Heart left ventricle (tissue), 16 donors: ENCODE measurements around the gene DNAAF3. TPM values are rescaled to one million over a fixed set of nuclear protein-coding genes. Genes with fewer than 3 reads are reported as not detected.
A peak's percentile ranks its signal among the peaks of the same experiment; 100 is the strongest.

Source experiments
- ATAC-seq, 4 donors: fragments of 200-7000 bp; cut with Tn5 transposase; one replicate each; pipeline ENCODE4 v1.9.1; 2020 to 2022; ENCODE audit warnings: moderate library complexity in 4 of 4, mild to moderate bottlenecking in 3 of 4, moderate number of reproducible peaks in 1 of 4
- DNase-seq, 5 donors: peaks; one replicate each; pipeline ENCODE4 v3.0.0-alpha.2; 2020
- H3K27ac ChIP-seq, 12 donors: fragments of 200-600 bp; sonication (generic) in 4 of 12; one replicate each; pipeline versions ENCODE4 v1.5.0 to v1.8.0; 2016 to 2022; ENCODE audit warnings: mild to moderate bottlenecking in 2 of 12
- H3K27me3 ChIP-seq, 9 donors: fragments of 200-600 bp; sonication (generic) in 2 of 9; one replicate each; pipeline versions ENCODE4 v1.5.1 to v1.8.0; 2016 to 2022; ENCODE audit warnings: mild to moderate bottlenecking in 3 of 9
- H3K36me3 ChIP-seq, 9 donors: fragments of 200-600 bp; sonication (generic) in 2 of 9; one replicate each; pipeline versions ENCODE4 v1.5.0 to v1.8.0; 2018 to 2022; ENCODE audit warnings: mild to moderate bottlenecking in 2 of 9
- H3K4me1 ChIP-seq, 12 donors: fragments of 200-600 bp; sonication (generic) in 4 of 12; one replicate each; pipeline versions ENCODE4 v1.5.0 to v1.8.0; 2016 to 2022; ENCODE audit warnings: mild to moderate bottlenecking in 3 of 12
- H3K4me3 ChIP-seq, 12 donors: fragments of 200-600 bp; sonication (generic) in 4 of 12; one replicate each; pipeline versions ENCODE4 v1.5.0 to v1.8.0; 2017 to 2022; ENCODE audit warnings: mild to moderate bottlenecking in 9 of 12, moderate library complexity in 4 of 12
- H3K9me3 ChIP-seq, 12 donors: fragments of 200-600 bp; sonication (generic) in 4 of 12; one replicate each; pipeline versions ENCODE4 v1.5.0 to v1.8.0; 2016 to 2022; ENCODE audit warnings: mild to moderate bottlenecking in 1 of 12
- POLR2A ChIP-seq, 2 donors: fragments of 450-650 bp; IDR thresholded peaks; one replicate each; pipeline ENCODE4 v1.6.1; 2017; ENCODE audit warnings: antibody characterized with exemption in 2 of 2, mild to moderate bottlenecking in 2 of 2, moderate library complexity in 2 of 2
- WGBS, 4 donors: extraction: QIAGEN DNeasy Blood & Tissue Kit in 2 of 4; methylation state at CpG; one replicate each; pipeline versions ENCODE4 v1.1.5 to v1.1.7; 2013 to 2018; 5-methylcytosine and 5-hydroxymethylcytosine counted together
- intact Hi-C, 10 donors: fragments of 100-400 bp; cut with DNase I; formaldehyde crosslinking; loops; one replicate each; pipeline versions ENCODE4 v1.11.1 to v1.14.2; 2022
- polyA plus RNA-seq, 2 donors: library from polyadenylated mRNA; stranded (reverse); fragments of 200-250 nt; gene quantifications; one replicate each; pipeline ENCODE4 v1.2.3, GENCODE V29; 2013
- total RNA-seq, 9 donors: library from RNA; depleted of rRNA in 2 of 9; stranded (reverse); fragments of >200 nt in 2 of 9; fragmentation: NEBNext Ultra II Directional in 3 of 9; extraction: Animal tissue kit (Norgen Biotek cat#: 25700) in 3 of 9; gene quantifications; one replicate each; pipeline versions ENCODE4 v1.1.0 to v1.2.4, GENCODE V29; 2016 to 2023
- TF ChIP-seq, protein P1 (sequence below), 12 donors: fragments of 200-600 bp; sonication (generic) in 4 of 12; IDR thresholded peaks; one replicate each; pipeline versions ENCODE4 v1.5.0 to v1.8.0; 2018 to 2022; ENCODE audit warnings: antibody characterized with exemption in 12 of 12, mild to moderate bottlenecking in 5 of 12
- donor health status: ischemic (EF 13 %, LVEDD 7.1; RV severe dilation, severe dysfunction).
- donor health status: healthy with polysubstance abuse.
- donor health status: DM: no; HTN: yes; CAD: no.
- donor health status: DM: no; HTN: no; CAD: no.
- donor health status: ischemic (EF 25% LVEDD 6.9; RV normal size, moderate dysfunction).
- donor health status: ischemic (EF 25% LVEDD 5.7; RV mildly dilated, moderate dysfunction).
- donor health status: healthy.
- donor health status: DM: yes; HTN: yes; CAD: no.
- donor health status: ischemic (EF 35%, LVEDD 5.7; RV mildly dilated, moderate dysfunction).
- donor health status: nonischemic (EF 11% LVEDD 7.7; RV severe dilation, severe dysfunction).
- donor health status: DM: yes; HTN: yes; CAD: no.
- donor health status: PGD.
- donor health status: ischemic (EF 29% LVEDD 5.4; RV normal size, mild dysfunction).
- donor health status: nonischemic (EF 23%, LVEDD 6.1; RV moderate dilation, normal function).

The DNAAF3 gene
- total and polyA plus RNA-seq, 11 donors: 0.56 to 5.7 (median 2.1) TPM

DNA sequence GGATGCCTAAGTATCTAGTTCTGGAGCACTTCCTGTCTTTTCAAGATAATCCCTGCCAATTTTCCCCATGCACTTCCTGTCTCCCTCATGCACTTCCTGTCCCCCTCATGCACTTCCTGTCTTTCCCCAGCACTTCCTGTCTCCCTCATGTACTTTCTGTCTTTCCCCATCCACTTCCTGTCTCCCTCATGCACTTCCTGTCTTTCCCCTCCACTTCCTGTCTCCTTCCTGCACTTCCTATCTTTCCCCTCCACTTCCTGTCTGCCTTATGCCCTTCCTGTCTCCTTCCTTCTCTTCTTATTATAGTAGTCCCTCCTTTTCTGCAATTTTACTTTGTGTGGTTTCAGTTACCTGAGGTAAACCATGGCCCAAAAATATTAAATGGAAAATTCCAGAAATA lies 14.4 kb downstream of the DNAAF3 start:
- H3K4me1 ChIP-seq: peaks cover 0 to 58% (median 5%) of the 10 kb centered on the region in 12 donors
- H3K9me3 ChIP-seq: peaks cover 0 to 8% (median 0%) of the 10 kb centered on the region in 12 donors
- no peak for DNase-seq
- H3K36me3 ChIP-seq: peaks cover 0 to 46% (median 22%) of the 10 kb centered on the region in 9 donors
- H3K27me3 ChIP-seq: peaks cover 0 to 32% (median 8%) of the 10 kb centered on the region in 9 donors
- TF ChIP-seq, protein P1, sequence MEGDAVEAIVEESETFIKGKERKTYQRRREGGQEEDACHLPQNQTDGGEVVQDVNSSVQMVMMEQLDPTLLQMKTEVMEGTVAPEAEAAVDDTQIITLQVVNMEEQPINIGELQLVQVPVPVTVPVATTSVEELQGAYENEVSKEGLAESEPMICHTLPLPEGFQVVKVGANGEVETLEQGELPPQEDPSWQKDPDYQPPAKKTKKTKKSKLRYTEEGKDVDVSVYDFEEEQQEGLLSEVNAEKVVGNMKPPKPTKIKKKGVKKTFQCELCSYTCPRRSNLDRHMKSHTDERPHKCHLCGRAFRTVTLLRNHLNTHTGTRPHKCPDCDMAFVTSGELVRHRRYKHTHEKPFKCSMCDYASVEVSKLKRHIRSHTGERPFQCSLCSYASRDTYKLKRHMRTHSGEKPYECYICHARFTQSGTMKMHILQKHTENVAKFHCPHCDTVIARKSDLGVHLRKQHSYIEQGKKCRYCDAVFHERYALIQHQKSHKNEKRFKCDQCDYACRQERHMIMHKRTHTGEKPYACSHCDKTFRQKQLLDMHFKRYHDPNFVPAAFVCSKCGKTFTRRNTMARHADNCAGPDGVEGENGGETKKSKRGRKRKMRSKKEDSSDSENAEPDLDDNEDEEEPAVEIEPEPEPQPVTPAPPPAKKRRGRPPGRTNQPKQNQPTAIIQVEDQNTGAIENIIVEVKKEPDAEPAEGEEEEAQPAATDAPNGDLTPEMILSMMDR (IDR thresholded peaks at IDR 0.05): no peak
- TF ChIP-seq POLR2A (IDR thresholded peaks at IDR 0.05): no peak
- H3K4me3 ChIP-seq: peak overlapping the region in 7 of 12 donors; percentile 9 to 76 (median 60)
- intact Hi-C loops: no loop called here
- peak overlapping the region in 5 of 12 donors; percentile 8 to 80 (median 46) for H3K27ac ChIP-seq
- ATAC-seq: no peak

DNA sequence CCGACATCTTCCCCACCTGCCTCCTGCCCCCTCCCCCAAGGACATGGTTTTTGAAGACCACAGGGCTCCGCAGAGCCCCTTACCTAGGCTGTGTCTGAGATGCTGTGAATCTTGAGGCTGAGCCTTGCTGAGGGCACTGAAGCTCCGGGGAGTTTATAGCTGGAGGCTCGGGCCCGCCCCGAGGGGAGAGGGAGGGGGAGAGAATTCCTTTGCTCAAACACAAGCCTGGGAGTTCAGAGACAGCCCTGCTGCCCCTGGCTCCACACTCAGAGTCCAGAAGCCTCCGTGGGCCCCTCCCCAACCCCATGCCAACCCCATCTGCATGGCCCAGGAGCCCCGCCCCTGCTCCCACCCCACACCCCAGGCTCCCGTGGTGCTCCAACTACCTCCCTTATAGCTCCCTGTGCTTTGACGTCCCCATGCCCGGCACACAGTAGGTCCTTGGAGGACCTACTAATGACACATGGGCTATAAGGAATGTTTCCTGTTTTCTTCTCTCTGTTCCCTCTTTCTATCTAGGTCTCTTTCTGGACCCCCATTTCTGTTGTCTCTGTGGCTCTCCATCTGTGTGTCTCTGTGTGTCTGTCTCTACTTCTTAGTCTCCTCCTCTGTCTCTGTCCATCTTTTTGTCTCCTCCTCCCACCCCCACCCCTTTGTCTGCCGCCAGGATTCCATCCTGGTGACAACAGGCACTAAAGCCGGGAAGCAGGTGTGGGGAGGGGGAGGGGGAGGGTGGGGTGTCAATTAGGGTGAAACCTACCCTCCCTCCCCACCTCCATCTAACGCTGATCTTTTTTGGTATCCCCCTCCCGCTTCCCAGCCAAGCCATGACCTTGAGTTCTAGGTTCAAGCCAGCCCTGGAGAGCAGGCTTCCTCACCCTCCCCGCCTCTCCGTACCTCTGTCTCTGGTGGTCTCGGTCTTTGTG lies 17.1 kb downstream of the DNAAF3 start, which contains the start of gene TNNT1:
TNNT1 (minus strand) TSS at position 129 of the 926 bp plus-strand sequence. CDS start 2,049 bp downstream, outside the sequence.
- H3K9me3 ChIP-seq: peaks cover 0 to 8% (median 0%) of the 10 kb centered on the region in 12 donors
- H3K4me1 ChIP-seq: peaks cover 0 to 58% (median 6%) of the 10 kb centered on the region in 12 donors
- peaks cover 2 to 43% (median 26%) of the 10 kb centered on the region in 9 donors for H3K27me3 ChIP-seq
- H3K36me3 ChIP-seq: peaks cover 0 to 46% (median 18%) of the 10 kb centered on the region in 9 donors
- peak in 1 of 2 donors; percentile 3 for TF ChIP-seq POLR2A (IDR thresholded peaks at IDR 0.05)
- TF ChIP-seq, protein P1 (IDR thresholded peaks at IDR 0.05): no peak
- ATAC-seq: peak; percentile 45 to 70 (median 50)
- peak within 1 kb of the TSS in 1 of 12 donors; percentile 10 for H3K4me3 ChIP-seq
- DNase-seq: peak in 4 of 5 donors; percentile 52 to 64 (median 57)
- H3K27ac ChIP-seq: peak within 1 kb of the TSS in 10 of 12 donors; percentile 24 to 85 (median 64)
- intact Hi-C loops: loop anchor here in 3 of 10 donors (10.0 kb wide), 3 partner anchors 265 to 455 kb away; partner anchors contain the start of genes ZNF524 (in 1 of the 3) and ZNF865 (in 1 of the 3)
- 7 to 19% (median 11%) methylated on average over 14 to 18 of the region's 18 CpGs for WGBS, 4 donors

DNA sequence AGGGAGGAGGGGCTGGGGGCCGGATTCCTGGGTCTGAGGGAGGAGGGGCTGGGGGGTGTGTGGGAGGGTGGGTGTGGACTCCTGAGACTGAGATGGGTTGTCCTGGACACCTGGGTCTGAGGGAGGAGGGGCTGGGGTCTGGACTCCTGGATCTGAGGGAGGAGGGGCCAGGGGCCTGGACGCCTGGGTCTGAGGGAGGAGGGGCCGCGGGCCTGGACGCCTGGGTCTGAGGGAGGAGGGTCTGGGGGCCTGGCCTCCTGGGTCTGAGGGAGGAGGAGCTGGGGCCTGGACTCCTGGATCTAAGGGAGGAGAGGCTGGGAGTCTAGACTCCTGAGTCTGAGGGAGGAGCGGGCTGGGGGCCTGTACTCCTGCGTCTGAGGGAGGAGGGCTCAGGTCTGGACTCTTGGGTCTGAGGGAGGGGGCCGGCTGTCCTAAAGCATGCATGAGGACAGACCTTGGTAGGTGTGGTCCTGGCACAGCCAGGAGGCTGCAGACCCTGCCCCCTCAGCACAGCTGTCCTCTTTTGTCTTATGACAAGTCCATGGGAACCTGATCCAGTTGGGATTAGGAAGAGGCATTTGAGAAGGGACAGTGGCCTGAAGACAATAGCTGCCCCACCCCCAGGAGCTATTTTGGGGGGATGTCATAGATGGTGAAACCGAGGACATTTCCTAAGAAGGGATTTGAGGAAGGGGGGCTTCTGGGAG lies 18.7 kb downstream of the DNAAF3 start:
- ATAC-seq (no peak), DNase-seq (peak in 1 of 5 donors; percentile 54)
- no peak overlapping the region for H3K4me3 ChIP-seq
- H3K27me3 ChIP-seq: peaks cover 2 to 57% (median 32%) of the 10 kb centered on the region in 9 donors
- peaks cover 0 to 33% (median 9%) of the 10 kb centered on the region in 9 donors for H3K36me3 ChIP-seq
- peaks cover 0 to 46% (median 6%) of the 10 kb centered on the region in 12 donors for H3K4me1 ChIP-seq
- peaks cover 0 to 8% (median 0%) of the 10 kb centered on the region in 12 donors for H3K9me3 ChIP-seq
- WGBS, 4 donors: 18 to 35% (median 20%) methylated on average over 4 to 9 of the region's 9 CpGs
- TF ChIP-seq, protein P1 (IDR thresholded peaks at IDR 0.05): no peak
- TF ChIP-seq POLR2A (IDR thresholded peaks at IDR 0.05): no peak
- H3K27ac ChIP-seq: peak overlapping the region in 5 of 12 donors; percentile 25 to 85 (median 75)
- intact Hi-C loops: loop anchor here in 3 of 10 donors (10.0 kb wide), 3 partner anchors 267 to 457 kb away; partner anchors contain the start of genes ZNF524 (in 1 of the 3) and ZNF865 (in 1 of the 3)
